Stimulated activated CD4-positive, alpha-beta T cell treated with anti-CD3 and anti-CD28 coated beads, Interleukin-4, amount 100 ng/mL, for 1 hour (primary cell): ENCODE data around the gene RBM42.
A peak's percentile ranks its signal among the peaks of the same experiment; 100 is the strongest.

ENCODE experiments used
- DNase-seq: peaks from one replicate; pipeline ENCODE4 v3.0.0-alpha.2; 2020

RBM42 gene

GRCh38 chr19:35621708-35622107, 7.1 kb upstream of the RBM42 start:
- no peak for DNase-seq

- no peak for DNase-seq
These were observed 6.1 kb upstream of the RBM42 start for GRCh38 chr19:35622750-35623149.

- DNase-seq = no peak
These were observed 5.4 kb upstream of the RBM42 start for GRCh38 chr19:35623327-35624010.

GRCh38 chr19:35628264-35628564, 622 bp upstream of the RBM42 start:
- no peak for DNase-seq

GRCh38 chr19:35629332-35629633, 447 bp downstream of the RBM42 start:
- DNase-seq = no peak

GRCh38 chr19:35633727-35634440, 5.0 kb downstream of the RBM42 start:
- DNase-seq = no peak

GRCh38 chr19:35636651-35637050, 7.8 kb downstream of the RBM42 start:
- DNase-seq = no peak

GRCh38 chr19:35637165-35637564, 8.3 kb downstream of the RBM42 start:
- no peak for DNase-seq

GRCh38 chr19:35639321-35639639, 10.4 kb downstream of the RBM42 start:
- DNase-seq = no peak

GRCh38 chr19:35639863-35640262, 11.0 kb downstream of the RBM42 start:
- DNase-seq = no peak

GRCh38 chr19:35641515-35642151, 12.8 kb downstream of the RBM42 start, which contains the start of gene ETV2:
Gene ETV2, plus strand, starts transcription at chr19:35641745. Its CDS starts 716 bp downstream, at chr19:35642461.
- DNase-seq = no peak

- no peak for DNase-seq
These were observed 13.5 kb downstream of the RBM42 start for GRCh38 chr19:35642312-35642711.

GRCh38 chr19:35642798-35643254, 14.0 kb downstream of the RBM42 start:
- DNase-seq = no peak

- peak; percentile 75 for DNase-seq
These were observed 14.7 kb downstream of the RBM42 start for GRCh38 chr19:35643255-35644205.

GRCh38 chr19:35644206-35644986, 15.6 kb downstream of the RBM42 start:
- peak; percentile 94 for DNase-seq

GRCh38 chr19:35644987-35645679, 16.3 kb downstream of the RBM42 start:
- peak; percentile 87 for DNase-seq

GRCh38 chr19:35645680-35646511, 17.1 kb downstream of the RBM42 start:
- DNase-seq = no peak

- DNase-seq = peak; percentile 85
These were observed 19.5 kb downstream of the RBM42 start, which contains the start of gene COX6B1 for GRCh38 chr19:35648017-35648961. Gene COX6B1, plus strand, starts transcription at chr19:35648323. Its CDS starts 2,921 bp downstream, at chr19:35651244.

GRCh38 chr19:35650581-35650980, 21.7 kb downstream of the RBM42 start:
- no peak for DNase-seq
